H1 (cell line): ENCODE measurements around the gene KLF7. TPM values are rescaled to one million over a fixed set of nuclear protein-coding genes. Genes with fewer than 3 reads are reported as not detected.

ENCODE experiments used
- CTCF ChIA-PET: fragments of 300-600 bp; sonication (Branson Sonifier 250); formaldehyde crosslinking; loops from one replicate; lab custom pipeline; 2021; ENCODE audit not compliant: partially characterized antibody; lab: Charles Lee
- POLR2A ChIA-PET: fragments of 300-600 bp; sonication (Branson Sonifier 250); formaldehyde crosslinking; loops from one replicate; lab custom pipeline; 2021; ENCODE audit warnings: inconsistent platforms; ENCODE audit not compliant: partially characterized antibody; lab: Charles Lee
- DNase-seq, 2 experiments: peaks; one replicate each; pipeline versions ENCODE4 v3.0.0 to v3.0.0-alpha.2; 2010 to 2022; ENCODE audit warnings: low spot score in 2 of 2, low read depth in 1 of 2, mixed read lengths in 1 of 2
- FAIRE-seq: peaks from 2 replicates; lab custom pipeline; 2011; peaks lifted over from hg19 to GRCh38; lab: Jason Lieb, UNC
- H2AFZ ChIP-seq: 2 replicates; pipeline ENCODE4 v1.8.1; 2012; ENCODE audit warnings: low read length, inconsistent platforms
- H2AK5ac ChIP-seq: 2 replicates; pipeline ENCODE4 v1.6.1; 2013; ENCODE audit warnings: low read depth, low read length
- H2BK120ac ChIP-seq: replicated peaks from 2 replicates; pipeline ENCODE3; 2013; ENCODE audit warnings: low read depth, low read length, inconsistent platforms
- H2BK12ac ChIP-seq: 2 replicates; pipeline ENCODE4 v1.6.1; 2013; ENCODE audit warnings: low read depth, low read length
- H2BK15ac ChIP-seq: 2 replicates; pipeline ENCODE4 v1.6.1; 2013; ENCODE audit warnings: low read length
- H2BK20ac ChIP-seq: 2 replicates; pipeline ENCODE4 v1.6.1; 2013; ENCODE audit warnings: low read length
- H2BK5ac ChIP-seq: 2 replicates; pipeline ENCODE4 v1.6.1; 2013; ENCODE audit warnings: low read depth, low read length
- H3K14ac ChIP-seq: 2 replicates; pipeline ENCODE4 v1.6.1; 2013; ENCODE audit warnings: inconsistent platforms; ENCODE audit not compliant: insufficient read length
- H3K18ac ChIP-seq: 2 replicates; pipeline ENCODE4 v1.6.1; 2013; ENCODE audit warnings: low read length; ENCODE audit errors: extremely low read depth
- H3K23ac ChIP-seq: 2 replicates; pipeline ENCODE4 v1.6.1; 2013; ENCODE audit warnings: inconsistent platforms; ENCODE audit not compliant: insufficient read length
- H3K23me2 ChIP-seq: 2 replicates; pipeline ENCODE4 v1.6.1; 2013; ENCODE audit warnings: low read depth, low read length
- H3K27ac ChIP-seq: 2 replicates; pipeline ENCODE4 v1.6.1; 2011; ENCODE audit warnings: low read depth, low read length, inconsistent platforms
- H3K27me3 ChIP-seq, 4 experiments: replicated peaks in 1 of 4; 1 replicate in 1 of 4; 2 replicates in 3 of 4; pipeline versions ENCODE4 v1.6.1 to v1.8.1; 2011 to 2013; ENCODE audit warnings: low read length in 3 of 4, mild to moderate bottlenecking in 3 of 4, inconsistent platforms in 2 of 4, mixed read lengths in 2 of 4, moderate library complexity in 1 of 4; ENCODE audit not compliant: control insufficient read depth in 3 of 4, insufficient read depth in 3 of 4; ENCODE audit errors: extremely low read depth in 1 of 4
- H3K36me3 ChIP-seq, 4 experiments: 2 replicates each; pipeline versions ENCODE4 v1.6.1 to v1.8.1; 2011 to 2013; ENCODE audit warnings: mild to moderate bottlenecking in 4 of 4, low read length in 3 of 4, moderate library complexity in 2 of 4, control low read depth in 1 of 4, inconsistent platforms in 1 of 4; ENCODE audit not compliant: insufficient read depth in 4 of 4, control insufficient read depth in 2 of 4
- H3K4ac ChIP-seq: replicated peaks from 2 replicates; pipeline ENCODE3; 2013; ENCODE audit warnings: low read length, low read depth, mixed read lengths, inconsistent platforms; ENCODE audit not compliant: insufficient read length
- H3K4me1 ChIP-seq, 4 experiments: replicated peaks in 1 of 4; 1 replicate in 1 of 4; 2 replicates in 3 of 4; pipeline versions ENCODE4 v1.6.1 to v1.8.1; 2011 to 2013; ENCODE audit warnings: low read length in 3 of 4, inconsistent platforms in 2 of 4, mixed read lengths in 1 of 4; ENCODE audit not compliant: insufficient read depth in 4 of 4, control insufficient read depth in 3 of 4
- H3K4me2 ChIP-seq, 2 experiments: 2 replicates each; pipeline versions ENCODE4 v1.6.1 to v1.8.1; 2011 to 2013; ENCODE audit warnings: low read depth in 2 of 2, low read length in 2 of 2, control low read depth in 1 of 2, inconsistent platforms in 1 of 2, mild to moderate bottlenecking in 1 of 2; ENCODE audit not compliant: insufficient read depth in 1 of 2
- H3K4me3 ChIP-seq, 4 experiments: fragments of 200-600, 300-600 bp in 1 of 4; sonication (generic), shearing (Covaris generic), sonication (Bioruptor Twin) in 1 of 4; 2 replicates each; pipeline versions ENCODE4 v1.5.1 to v1.8.1; 2011 to 2016; ENCODE audit warnings: low read length in 4 of 4, low read depth in 3 of 4, control low read depth in 2 of 4, inconsistent platforms in 2 of 4, mild to moderate bottlenecking in 2 of 4, mixed read lengths in 1 of 4, moderate library complexity in 1 of 4; ENCODE audit not compliant: insufficient read depth in 2 of 4; ENCODE audit errors: extremely low read depth in 1 of 4
- H3K56ac ChIP-seq: replicated peaks from 2 replicates; pipeline ENCODE3; 2013; ENCODE audit warnings: low read depth, mild to moderate bottlenecking, mixed read lengths, low read length, inconsistent platforms; ENCODE audit not compliant: insufficient read length
- H3K79me1 ChIP-seq: 2 replicates; pipeline ENCODE4 v1.6.1; 2013; ENCODE audit warnings: low read depth, low read length, control low read depth
- H3K79me2 ChIP-seq, 2 experiments: 2 replicates each; pipeline versions ENCODE4 v1.6.1 to v1.8.1; 2012 to 2013; ENCODE audit warnings: low read length in 2 of 2, mild to moderate bottlenecking in 2 of 2, inconsistent platforms in 1 of 2; ENCODE audit not compliant: insufficient read depth in 2 of 2, control insufficient read depth in 1 of 2
- H3K9ac ChIP-seq, 4 experiments: replicated peaks in 1 of 4; 1 replicate in 1 of 4; 2 replicates in 3 of 4; pipeline versions ENCODE4 v1.6.1 to v1.8.1; 2011 to 2013; ENCODE audit warnings: low read depth in 3 of 4, low read length in 3 of 4, control low read depth in 2 of 4, mild to moderate bottlenecking in 2 of 4, moderate library complexity in 2 of 4, inconsistent platforms in 1 of 4; ENCODE audit errors: extremely low read depth in 1 of 4
- H3K9me3 ChIP-seq, 2 experiments: 2 replicates each; pipeline versions ENCODE4 v1.6.1 to v1.8.1; 2012 to 2013; ENCODE audit warnings: mild to moderate bottlenecking in 2 of 2, moderate library complexity in 2 of 2, control low read depth in 1 of 2, inconsistent platforms in 1 of 2, low read depth in 1 of 2, low read length in 1 of 2, mixed read lengths in 1 of 2; ENCODE audit not compliant: insufficient read depth in 2 of 2
- H4K20me1 ChIP-seq, 2 experiments: replicated peaks in 1 of 2; 2 replicates each; pipeline versions ENCODE3 to v1.8.1; 2011 to 2013; ENCODE audit warnings: inconsistent platforms in 2 of 2, low read length in 2 of 2, mild to moderate bottlenecking in 1 of 2; ENCODE audit not compliant: insufficient read depth in 2 of 2, control insufficient read depth in 1 of 2
- H4K5ac ChIP-seq: 2 replicates; pipeline ENCODE4 v1.6.1; 2013; ENCODE audit warnings: low read length, low read depth, mixed read lengths, inconsistent platforms; ENCODE audit not compliant: insufficient read length
- H4K8ac ChIP-seq: 2 replicates; pipeline ENCODE4 v1.8.0; 2013; ENCODE audit warnings: mild to moderate bottlenecking, moderate library complexity, low read length, inconsistent platforms; ENCODE audit not compliant: insufficient read depth; ENCODE audit errors: extremely low read depth
- H4K91ac ChIP-seq: replicated peaks from 2 replicates; pipeline ENCODE3; 2013; ENCODE audit warnings: low read length, mixed read lengths, inconsistent platforms; ENCODE audit not compliant: insufficient read length
- BCL11A ChIP-seq, 2 experiments: IDR thresholded peaks; one replicate each; pipeline ENCODE4 v1.6.1; 2011; ENCODE audit warnings: low read depth in 2 of 2, low read length in 2 of 2, mild to moderate bottlenecking in 2 of 2
- GABPA ChIP-seq: IDR thresholded peaks from 2 replicates; pipeline ENCODE4 v1.6.1; 2011; ENCODE audit warnings: mild to moderate bottlenecking, low read length, moderate library complexity, borderline replicate concordance; ENCODE audit not compliant: insufficient read depth
- HDAC6 ChIP-seq: IDR thresholded peaks from one replicate; pipeline ENCODE4 v1.7.1; 2012; ENCODE audit warnings: low read depth, mild to moderate bottlenecking, inconsistent platforms, low read length, moderate library complexity
- JUN ChIP-seq: IDR thresholded peaks from 2 replicates; pipeline ENCODE4 v1.6.1; 2011; ENCODE audit warnings: low read depth, mild to moderate bottlenecking, improper control_type of control experiment, low read length
- JUND ChIP-seq: IDR thresholded peaks from 2 replicates; pipeline ENCODE4 v1.6.1; 2011; ENCODE audit warnings: mild to moderate bottlenecking, improper control_type of control experiment, low read length
- POU5F1 ChIP-seq: IDR thresholded peaks from 2 replicates; pipeline ENCODE4 v1.6.1; 2011; ENCODE audit warnings: low read depth, mild to moderate bottlenecking, low read length, moderate library complexity
- RBBP5 ChIP-seq: IDR thresholded peaks from 2 replicates; pipeline ENCODE4 v1.7.1; 2012; ENCODE audit warnings: low read depth, mild to moderate bottlenecking, inconsistent platforms, low read length, moderate library complexity, borderline replicate concordance
- RNF2 ChIP-seq: fragments of 200-900, 300-1000 bp; sonication (generic); IDR thresholded peaks from 2 replicates; pipeline ENCODE4 v1.7.1; 2016; ENCODE audit warnings: borderline replicate concordance, low read depth, mild to moderate bottlenecking, antibody characterized with exemption, low read length; ENCODE audit not compliant: poor library complexity, severe bottlenecking; ENCODE audit errors: missing control alignments
- SIRT6 ChIP-seq: IDR thresholded peaks from one replicate; pipeline ENCODE4 v1.7.1; 2012; ENCODE audit warnings: low read length, inconsistent platforms
- WGBS, 2 experiments: shearing (Covaris generic) in 1 of 2; methylation state at CpG; one replicate each; pipeline versions ENCODE4 v1.1.6 to v1.1.7; 2013 to 2015; ENCODE audit warnings: low lambda C conversion rate in 2 of 2, mixed read lengths in 2 of 2, inconsistent platforms in 1 of 2, low coverage in 1 of 2, missing lambda C conversion rate in 1 of 2; ENCODE audit not compliant: insufficient replicate concordance in 2 of 2, insufficient coverage in 1 of 2, insufficient read length in 1 of 2; ENCODE audit errors: extremely low coverage in 1 of 2, missing lambda C conversion rate in 1 of 2; 5-methylcytosine and 5-hydroxymethylcytosine counted together
- polyA plus RNA-seq, 7 experiments: library from polyadenylated mRNA; depleted of rRNA in 3 of 7; stranded (reverse) in 5 of 7; unstranded in 2 of 7; fragments of >200 nt in 5 of 7; fragments of 200-250 nt in 2 of 7; gene quantifications; 1 replicate in 5 of 7; 2 replicates in 1 of 7; 4 replicates in 1 of 7; pipeline versions ENCODE4 v1.2.1 to v1.2.3, GENCODE V29; 2011 to 2013; ENCODE audit warnings: missing spikeins in 2 of 7, mixed read lengths in 2 of 7
- total RNA-seq: library from RNA; stranded (reverse); fragmentation: NEBNext Ultra II Directional; extraction: Animal tissue kit (Norgen Biotek cat#: 25700); gene quantifications from 2 replicates; pipeline ENCODE4 v1.2.1, GENCODE V29; 2021
- TF ChIP-seq, protein P1 (sequence below): IDR thresholded peaks from 2 replicates; pipeline ENCODE4 v1.6.1; 2011; ENCODE audit warnings: low read depth, mild to moderate bottlenecking, low read length; ENCODE audit not compliant: insufficient read depth
- TF ChIP-seq, protein P2 (sequence below), 3 experiments: IDR thresholded peaks; 1 replicate in 2 of 3; 2 replicates in 1 of 3; pipeline versions ENCODE4 v1.5.1 to v1.6.1; 2011; ENCODE audit warnings: low read length in 3 of 3, mild to moderate bottlenecking in 3 of 3, inconsistent platforms in 2 of 3, low read depth in 1 of 3, moderate library complexity in 1 of 3; ENCODE audit not compliant: insufficient read depth in 1 of 3; ENCODE audit errors: control extremely low read depth in 1 of 3

Gene KLF7
- total and polyA plus RNA-seq, 2 of the 8 experiments (the other 6 are each of a cell fraction or from before 2014, with no cell fraction given), result 9.6 to 23.3 TPM

DNA sequence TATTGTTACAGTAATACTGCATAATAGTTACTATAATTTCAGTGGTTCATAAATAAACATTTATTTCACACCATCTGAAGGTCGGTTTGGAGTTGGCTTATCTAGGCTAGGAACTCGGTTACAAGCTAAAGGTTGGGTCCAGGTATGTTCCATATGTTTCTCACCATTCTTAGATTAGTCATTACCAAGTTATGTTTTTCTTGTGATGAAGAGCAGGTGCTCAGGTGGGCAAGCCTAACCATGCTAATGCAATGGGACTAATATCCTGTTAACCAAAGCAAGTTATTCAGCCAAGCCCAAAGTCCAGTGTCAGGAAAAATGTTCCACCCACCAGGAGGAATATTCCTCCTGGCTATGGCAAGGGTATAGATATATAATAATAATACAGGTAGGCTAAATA is 133.3 kb downstream of the KLF7 start:
- Histone ChIP-seq H3K23me2 (no peaks in the 10 kb centered on the region), H2AK5ac (no peak overlapping the region), H4K8ac (no peak overlapping the region), H2BK12ac (no peak overlapping the region), H4K5ac (no peak overlapping the region), H4K91ac (no peak overlapping the region), H3K4me1 (peaks cover 0 to 10% (median 2%) of the 10 kb centered on the region in 4 experiments; a peak in 2 of 7 replicates), H4K20me1 (no peaks in the 10 kb centered on the region), H3K4me2 (no peak overlapping the region), H3K79me2 (no peaks in the 10 kb centered on the region), H3K27me3 (no peaks in the 10 kb centered on the region), H3K4ac (no peak overlapping the region), H3K14ac (no peak overlapping the region), H3K23ac (no peak overlapping the region), H2BK5ac (no peak overlapping the region), H3K9me3 (peaks cover 0 to 8% of the 10 kb centered on the region in 2 experiments; a peak in 3 of 4 replicates), H2BK15ac (no peak overlapping the region), H2BK120ac (no peak overlapping the region), H3K9ac (no peak overlapping the region), H2AFZ (no peak overlapping the region), H3K18ac (no peak overlapping the region), H3K27ac (no peak overlapping the region), H3K36me3 (peaks cover 0 to 3% (median 0%) of the 10 kb centered on the region in 4 experiments; a peak in 1 of 8 replicates), H3K4me3 (no peak overlapping the region), H3K79me1 (no peaks in the 10 kb centered on the region), H2BK20ac (no peak overlapping the region), H3K56ac (no peak overlapping the region)
- ChIA-PET CTCF (interaction anchor here (1.3 kb wide), 1 partner anchor 49 kb away, joined by 3 read pairs; no protein-coding TSS in a partner anchor), POLR2A (no interaction called here)
- DNase-seq (no peak), FAIRE-seq (no peak)
- 88% methylated on average over 2 of the region's 2 CpGs; no CpG with 5 or more reads in 1 of the 2 experiments for WGBS, 2 experiments
- no peak for TF ChIP-seq RNF2
- no peak for TF ChIP-seq HDAC6
- TF ChIP-seq SIRT6, result no peak
- no peak for TF ChIP-seq BCL11A (IDR thresholded peaks at IDR 0.05; ENCODE audit: low read depth in 2 of 2, low read length in 2 of 2)
- TF ChIP-seq JUND, result no peak
- TF ChIP-seq RBBP5, result no peak
- no peak for TF ChIP-seq GABPA
- TF ChIP-seq, protein P1, sequence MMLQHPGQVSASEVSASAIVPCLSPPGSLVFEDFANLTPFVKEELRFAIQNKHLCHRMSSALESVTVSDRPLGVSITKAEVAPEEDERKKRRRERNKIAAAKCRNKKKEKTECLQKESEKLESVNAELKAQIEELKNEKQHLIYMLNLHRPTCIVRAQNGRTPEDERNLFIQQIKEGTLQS, result no peak
- TF ChIP-seq POU5F1, result no peak
- TF ChIP-seq, protein P2, sequence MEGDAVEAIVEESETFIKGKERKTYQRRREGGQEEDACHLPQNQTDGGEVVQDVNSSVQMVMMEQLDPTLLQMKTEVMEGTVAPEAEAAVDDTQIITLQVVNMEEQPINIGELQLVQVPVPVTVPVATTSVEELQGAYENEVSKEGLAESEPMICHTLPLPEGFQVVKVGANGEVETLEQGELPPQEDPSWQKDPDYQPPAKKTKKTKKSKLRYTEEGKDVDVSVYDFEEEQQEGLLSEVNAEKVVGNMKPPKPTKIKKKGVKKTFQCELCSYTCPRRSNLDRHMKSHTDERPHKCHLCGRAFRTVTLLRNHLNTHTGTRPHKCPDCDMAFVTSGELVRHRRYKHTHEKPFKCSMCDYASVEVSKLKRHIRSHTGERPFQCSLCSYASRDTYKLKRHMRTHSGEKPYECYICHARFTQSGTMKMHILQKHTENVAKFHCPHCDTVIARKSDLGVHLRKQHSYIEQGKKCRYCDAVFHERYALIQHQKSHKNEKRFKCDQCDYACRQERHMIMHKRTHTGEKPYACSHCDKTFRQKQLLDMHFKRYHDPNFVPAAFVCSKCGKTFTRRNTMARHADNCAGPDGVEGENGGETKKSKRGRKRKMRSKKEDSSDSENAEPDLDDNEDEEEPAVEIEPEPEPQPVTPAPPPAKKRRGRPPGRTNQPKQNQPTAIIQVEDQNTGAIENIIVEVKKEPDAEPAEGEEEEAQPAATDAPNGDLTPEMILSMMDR (IDR thresholded peaks at IDR 0.05; ENCODE audit: control extremely low read depth in 1 of 3, insufficient read depth in 1 of 3, low read depth in 1 of 3, low read length in 3 of 3), result no peak
- TF ChIP-seq JUN, result no peak
